HG03108 (cell line): ENCODE results near the gene DLG2.

Experiments used
- ATAC-seq: cut with Tn5 transposase; IDR thresholded peaks from one replicate; pipeline ENCODE4 v1.9.1; 2021; ENCODE audit warnings: moderate library complexity; ENCODE audit not compliant: unreplicated experiment

Gene DLG2

DNA sequence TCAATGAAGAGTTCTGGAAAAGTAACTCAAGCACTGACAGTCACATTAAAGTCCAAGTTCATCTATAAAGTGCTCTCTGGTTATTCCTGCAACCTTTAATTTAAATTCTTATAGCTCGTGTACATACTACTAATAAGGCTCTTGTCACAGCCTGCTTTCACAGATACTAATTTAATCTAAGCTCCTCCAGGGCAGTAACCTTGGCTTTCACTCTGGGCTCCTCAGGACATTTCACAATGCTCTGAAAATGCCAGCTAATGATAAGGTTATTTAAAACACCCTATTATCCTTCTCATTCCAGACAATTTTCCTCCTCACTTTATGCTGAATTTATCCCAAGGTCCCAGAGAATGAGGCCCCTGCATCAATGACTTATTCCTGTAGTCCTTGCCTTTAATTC, 2098.3 kb downstream of the DLG2 start:
- ATAC-seq: no peak

- ATAC-seq: no peak
Observed at GRCh38 chr11:83528225-83528624, 2098.9 kb downstream of the DLG2 start.

DNA sequence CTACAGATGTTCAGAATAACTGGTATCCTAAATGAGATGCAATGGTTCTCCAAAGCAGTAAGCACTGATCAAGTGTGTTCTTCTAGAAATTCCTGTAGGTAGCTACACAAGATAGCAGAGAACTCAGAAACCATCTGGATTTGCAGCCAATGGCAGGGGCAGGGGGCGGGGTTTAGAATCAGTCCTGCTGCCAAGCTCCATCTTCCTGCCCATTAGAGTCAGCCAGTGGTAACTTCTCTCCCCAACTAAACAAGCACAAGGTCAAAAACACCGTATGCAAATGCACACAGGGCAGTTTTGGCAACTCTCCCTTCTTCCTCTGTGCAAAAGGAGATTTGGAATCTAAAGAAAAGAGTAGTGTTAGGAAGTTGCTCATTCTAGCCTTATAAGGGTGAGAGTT, 2103.5 kb downstream of the DLG2 start:
- ATAC-seq: no peak

GRCh38 chr11:83522911-83523310, 2104.2 kb downstream of the DLG2 start:
- no peak for ATAC-seq

- ATAC-seq: no peak
Observed at GRCh38 chr11:83521647-83522596, 2105.2 kb downstream of the DLG2 start.

DNA sequence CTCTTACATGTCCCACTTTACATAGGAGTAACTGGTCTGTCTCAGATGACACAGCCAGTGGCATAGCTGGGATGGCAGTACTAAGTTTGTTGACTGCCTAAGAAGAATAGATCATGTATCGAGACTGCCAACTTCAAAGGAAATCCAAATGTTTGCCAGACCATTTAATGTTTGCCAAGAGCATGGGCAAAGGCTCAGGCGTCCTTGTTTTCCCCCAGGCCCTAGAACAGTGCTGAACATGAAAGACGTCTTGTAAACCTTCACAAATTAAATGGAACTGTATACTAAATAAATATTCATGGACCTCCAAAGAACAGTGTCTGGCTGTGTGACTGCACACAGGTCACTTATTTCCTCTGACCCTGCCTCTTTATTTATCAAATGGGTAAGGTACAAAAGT, 2106.3 kb downstream of the DLG2 start:
- ATAC-seq: no peak

DNA sequence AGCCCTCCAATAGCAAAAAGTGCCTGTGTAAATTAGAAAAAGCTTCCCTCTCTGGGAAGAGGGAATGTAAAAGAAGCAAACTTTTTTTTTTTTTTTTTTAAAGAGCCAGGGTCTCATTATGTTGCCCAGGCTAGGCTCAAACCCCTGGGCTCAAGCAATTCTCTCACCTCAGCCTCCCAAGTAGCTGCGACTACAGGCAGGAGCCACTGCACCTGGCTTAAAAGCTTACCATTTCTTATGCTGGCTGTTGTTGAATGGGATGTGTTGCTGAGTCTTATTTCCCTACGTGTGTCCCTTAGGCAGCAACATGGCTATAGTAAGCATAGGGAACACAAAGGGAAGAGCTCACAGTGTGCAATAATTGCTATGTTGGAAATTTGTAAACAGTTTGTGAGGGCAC, 2115.5 kb downstream of the DLG2 start:
- ATAC-seq: no peak

GRCh38 chr11:83510530-83511460, 2116.3 kb downstream of the DLG2 start:
- ATAC-seq: no peak

DNA sequence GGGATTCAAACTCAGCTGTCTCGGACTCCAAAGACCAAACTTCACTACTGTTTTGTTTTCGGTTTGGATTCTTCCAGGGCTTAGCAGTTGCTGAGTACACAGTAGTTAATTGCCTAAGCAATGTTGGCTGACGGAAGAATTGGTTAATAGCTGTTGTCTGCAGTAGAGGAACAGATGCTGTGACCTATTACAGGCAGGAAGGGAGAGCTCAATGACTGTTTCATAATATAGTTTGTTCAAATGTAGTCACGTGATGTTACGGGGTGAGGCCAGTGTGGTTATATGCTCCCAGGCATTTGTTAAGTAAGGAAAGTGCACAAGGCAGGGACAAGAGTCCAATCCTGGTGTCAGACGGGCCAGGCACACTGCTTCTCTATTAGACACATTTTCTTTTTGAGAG, 2118.3 kb downstream of the DLG2 start:
- ATAC-seq: no peak

- no peak for ATAC-seq
Observed at GRCh38 chr11:83502041-83502440, 2125.1 kb downstream of the DLG2 start.

- ATAC-seq: no peak
Observed at GRCh38 chr11:83493917-83494316, 2133.2 kb downstream of the DLG2 start.

- no peak for ATAC-seq
Observed at GRCh38 chr11:83493034-83493433, 2134.1 kb downstream of the DLG2 start.

GRCh38 chr11:83483808-83484207, 2143.3 kb downstream of the DLG2 start:
- ATAC-seq: no peak

DNA sequence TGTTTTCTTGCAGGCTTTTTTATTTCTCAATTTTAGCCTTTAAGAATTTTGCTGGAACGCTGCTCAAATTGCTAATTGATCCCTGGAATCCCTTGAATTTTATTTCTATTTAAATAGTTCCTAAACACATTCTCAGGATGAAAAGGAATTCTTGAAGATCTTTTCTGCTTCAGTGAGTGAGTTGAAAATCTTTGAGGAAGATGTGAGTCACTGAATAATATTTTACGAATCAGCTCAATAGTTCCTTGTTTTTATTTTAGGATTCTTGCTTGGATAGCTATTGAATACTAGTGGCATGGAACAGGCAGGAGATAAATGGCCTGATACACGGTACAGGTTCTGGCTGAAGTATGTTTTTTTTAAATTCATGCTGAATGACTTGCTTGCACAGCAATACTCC, 2146.3 kb downstream of the DLG2 start:
- no peak for ATAC-seq

DNA sequence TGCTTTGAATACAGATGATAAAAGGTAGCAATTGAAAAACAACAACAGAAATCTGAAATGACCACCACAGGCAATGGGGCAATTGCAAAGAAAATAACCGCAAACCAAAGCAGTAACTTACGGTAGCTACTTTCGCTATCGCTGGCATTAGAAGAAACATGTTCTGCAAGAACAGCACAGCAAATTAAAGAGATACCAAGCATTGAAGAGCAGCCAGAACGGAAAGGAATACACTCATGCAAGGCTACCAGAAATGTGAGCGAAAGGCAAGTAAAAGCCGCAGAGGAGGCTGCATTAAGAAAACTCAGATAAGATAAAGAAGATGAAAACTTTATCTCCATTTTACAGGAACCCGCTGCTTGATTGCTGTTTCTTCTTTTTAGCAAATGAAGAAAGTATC, 2146.9 kb downstream of the DLG2 start:
- ATAC-seq: no peak

DNA sequence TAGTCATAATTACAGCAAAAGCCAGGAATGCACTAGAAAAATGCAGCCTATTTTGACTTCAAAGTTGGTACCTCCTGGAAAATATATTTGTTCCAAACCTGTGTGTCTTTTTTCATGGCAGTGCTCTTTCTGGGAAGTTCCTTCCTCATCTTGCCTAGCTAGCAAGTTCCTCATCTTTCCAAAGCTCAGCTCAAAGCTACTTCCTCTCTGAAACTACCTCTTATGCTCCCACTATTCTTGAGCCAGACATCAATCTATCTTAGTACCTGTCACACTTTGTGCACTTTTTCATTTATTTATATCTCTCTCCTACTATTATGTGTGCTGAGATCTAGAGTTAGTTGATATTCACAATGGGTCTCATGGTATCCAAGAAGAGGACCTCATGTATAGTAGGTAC, 2149.4 kb downstream of the DLG2 start:
- ATAC-seq: no peak

DNA sequence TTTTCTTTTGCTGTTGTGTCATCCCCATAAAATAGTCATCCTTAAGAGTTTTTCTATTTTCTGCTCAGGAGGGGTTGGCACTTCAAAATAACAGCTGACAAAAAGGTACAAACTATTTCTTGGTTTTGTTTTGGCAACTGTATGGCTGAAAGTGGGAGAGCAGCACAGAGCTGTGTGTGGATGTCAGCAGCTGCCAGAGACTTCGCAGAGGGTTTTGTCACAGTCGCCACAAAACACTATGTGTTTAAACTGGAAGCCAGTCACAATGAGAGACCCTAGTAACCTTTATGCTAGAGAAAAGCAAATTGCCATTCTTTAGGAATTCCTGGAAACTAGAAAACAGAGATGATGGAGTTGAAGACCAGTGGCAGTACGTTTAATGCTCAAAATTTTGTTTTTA, 2151.4 kb downstream of the DLG2 start:
- no peak for ATAC-seq

DNA sequence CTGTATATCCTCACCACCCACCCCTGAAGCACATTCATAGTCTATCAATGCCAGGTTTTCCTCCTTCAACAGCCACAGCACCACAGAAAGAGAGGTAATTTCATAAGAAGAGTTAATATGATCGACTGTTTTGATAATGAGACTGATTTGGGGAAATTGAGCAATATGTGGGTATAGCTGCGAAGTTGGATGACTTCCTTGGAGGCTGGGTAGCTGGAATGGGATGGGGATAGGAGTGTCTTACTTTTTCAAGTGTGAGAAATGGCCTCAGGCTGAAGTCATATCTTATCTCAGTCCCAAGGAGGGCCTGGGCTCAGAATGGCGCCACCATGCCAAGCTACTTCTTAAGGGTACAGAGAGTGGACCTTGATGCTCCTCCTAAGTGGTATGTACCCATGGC, 2153.4 kb downstream of the DLG2 start:
- no peak for ATAC-seq

GRCh38 chr11:83472806-83473205, 2154.3 kb downstream of the DLG2 start:
- ATAC-seq: no peak

DNA sequence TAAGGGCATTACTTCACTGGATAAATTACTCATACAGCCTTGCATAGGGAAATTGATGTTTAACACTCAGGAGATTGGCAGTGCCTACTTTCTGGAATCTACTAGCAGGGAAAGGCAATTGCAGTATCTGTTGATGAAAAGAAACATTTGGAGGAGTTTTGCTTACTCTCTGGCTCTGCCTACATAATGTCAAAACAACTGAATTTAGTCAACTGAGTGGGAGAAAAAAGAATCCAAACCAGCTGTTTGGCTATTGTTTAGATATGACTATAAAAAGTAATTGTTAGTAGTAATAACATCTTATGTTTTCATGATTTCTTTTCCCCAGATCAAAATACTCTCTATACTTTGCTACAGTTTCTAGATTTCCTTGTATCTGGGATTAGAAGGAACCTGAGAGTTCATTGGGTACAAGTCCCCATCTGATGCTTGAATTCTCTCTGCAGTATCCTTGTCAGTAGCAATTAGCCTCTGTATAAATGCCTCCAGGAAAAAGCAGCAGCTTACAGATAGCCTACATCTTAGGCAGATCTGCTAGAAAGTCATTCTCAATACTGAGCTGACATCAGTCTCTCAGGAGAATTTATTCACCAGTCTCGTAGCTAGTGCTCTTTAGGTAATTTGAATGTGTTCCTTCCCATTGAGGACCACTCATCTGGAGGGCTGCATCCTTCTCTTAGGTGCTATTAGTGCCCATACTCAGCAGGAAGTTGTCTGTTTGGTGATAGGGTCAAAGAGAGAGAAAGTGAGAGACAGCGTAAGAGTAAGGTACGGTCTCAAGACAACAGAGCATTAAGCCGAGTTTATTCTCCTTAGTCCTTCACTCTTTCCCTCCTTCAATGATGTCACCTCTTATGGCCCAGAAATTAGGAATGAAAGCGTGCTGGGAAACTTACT, 2155.1 kb downstream of the DLG2 start:
- ATAC-seq: no peak

- ATAC-seq: no peak
Observed at GRCh38 chr11:83467837-83468236, 2159.3 kb downstream of the DLG2 start.
